HCT116 (cell line): Measurements from ENCODE around the gene CHID1. TPM values are rescaled to one million over a fixed set of nuclear protein-coding genes. Genes with fewer than 3 reads are reported as not detected.
A peak's percentile ranks its signal among the peaks of the same experiment; 100 is the strongest.

Source experiments
- CBX3 ChIP-seq: IDR thresholded peaks from 2 replicates; pipeline ENCODE4 v1.6.1; 2012; ENCODE audit warnings: low read depth
- CTCF ChIP-seq, 3 experiments: fragments of 200-600 bp in 1 of 3; sonication (generic) in 1 of 3; IDR thresholded peaks in 2 of 3; conservative IDR thresholded peaks in 1 of 3; 2 replicates each; pipeline ENCODE4 v1.5.1; 2012 to 2017; ENCODE audit warnings: low read depth in 2 of 3, low read length in 2 of 3, antibody characterized with exemption in 1 of 3, borderline replicate concordance in 1 of 3, control low read depth in 1 of 3, mild to moderate bottlenecking in 1 of 3, mixed read lengths in 1 of 3, mixed run types in 1 of 3, moderate library complexity in 1 of 3; ENCODE audit not compliant: insufficient read depth in 1 of 3
- EZH2 ChIP-seq: fragments of 200-600 bp; sonication (generic); IDR thresholded peaks from 2 replicates; pipeline ENCODE4 v1.6.1; 2017; ENCODE audit warnings: antibody characterized with exemption, mixed run types
- EZH2phosphoT487 ChIP-seq: fragments of 200-600 bp; IDR thresholded peaks from 2 replicates; pipeline ENCODE4 v1.6.1; 2018; ENCODE audit warnings: antibody characterized with exemption, borderline replicate concordance
- FOSL1 ChIP-seq: IDR thresholded peaks from 2 replicates; pipeline ENCODE4 v1.6.1; 2012; ENCODE audit warnings: low read depth
- JUND ChIP-seq: IDR thresholded peaks from 2 replicates; pipeline ENCODE4 v1.6.1; 2012
- RAD21 ChIP-seq: IDR thresholded peaks from 2 replicates; pipeline ENCODE4 v1.6.1; 2012; ENCODE audit warnings: low read depth, mild to moderate bottlenecking
- REST ChIP-seq: IDR thresholded peaks from 2 replicates; pipeline ENCODE4 v1.6.1; 2012; ENCODE audit warnings: low read depth
- SP1 ChIP-seq: IDR thresholded peaks from 2 replicates; pipeline ENCODE4 v1.6.1; 2012; ENCODE audit warnings: low read depth
- SRF ChIP-seq: IDR thresholded peaks from 2 replicates; pipeline ENCODE4 v1.6.1; 2012; ENCODE audit warnings: low read depth
- ZNF274 ChIP-seq: fragments of 200-500 bp; sonication (Bioruptor generic); IDR thresholded peaks from 2 replicates; pipeline ENCODE4 v1.6.1; 2014; ENCODE audit warnings: mild to moderate bottlenecking, low read depth, low read length, inconsistent platforms
- total RNA-seq: library from RNA; stranded (reverse); gene quantifications from one replicate; pipeline ENCODE4 v1.2.1, GENCODE V29; 2021; ENCODE audit not compliant: unreplicated experiment
- TF ChIP-seq, protein P1 (sequence below): IDR thresholded peaks from 2 replicates; pipeline ENCODE4 v1.6.1; 2012

The CHID1 gene
- total RNA-seq, 1 experiment from 2014 or later, result 102 TPM

- no peak for TF ChIP-seq ZNF274
- TF ChIP-seq RAD21, result no peak; the same call in 1 of the 2 replicates
- peak; percentile 89 for TF ChIP-seq CBX3
- TF ChIP-seq REST, result no peak
- no peak for TF ChIP-seq FOSL1
- TF ChIP-seq CTCF (IDR thresholded peaks at IDR 0.05 in 2 of 3, conservative IDR thresholded peaks at IDR 0.05 in 1 of 3; ENCODE audit: borderline replicate concordance in 1 of 3, insufficient read depth in 1 of 3, low read depth in 2 of 3, low read length in 2 of 3), result peak in 2 of 3 experiments; percentile 47 to 61; a peak in 4 of 6 replicates
- no peak for TF ChIP-seq EZH2phosphoT487
- TF ChIP-seq, protein P1, sequence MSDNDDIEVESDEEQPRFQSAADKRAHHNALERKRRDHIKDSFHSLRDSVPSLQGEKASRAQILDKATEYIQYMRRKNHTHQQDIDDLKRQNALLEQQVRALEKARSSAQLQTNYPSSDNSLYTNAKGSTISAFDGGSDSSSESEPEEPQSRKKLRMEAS, result peak; percentile 21; the same call in 1 of the 2 replicates
- no peak; the same call in 1 of the 2 replicates for TF ChIP-seq SP1
- TF ChIP-seq JUND, result no peak
- TF ChIP-seq SRF, result no peak
- no peak for TF ChIP-seq EZH2
Measured at GRCh38 chr11:925496-926301, 15.1 kb upstream of the CHID1 start, which contains the start of gene AP2A2 (continued).
